ENCODE results near the gene SLC24A3.

Gene SLC24A3

DNA sequence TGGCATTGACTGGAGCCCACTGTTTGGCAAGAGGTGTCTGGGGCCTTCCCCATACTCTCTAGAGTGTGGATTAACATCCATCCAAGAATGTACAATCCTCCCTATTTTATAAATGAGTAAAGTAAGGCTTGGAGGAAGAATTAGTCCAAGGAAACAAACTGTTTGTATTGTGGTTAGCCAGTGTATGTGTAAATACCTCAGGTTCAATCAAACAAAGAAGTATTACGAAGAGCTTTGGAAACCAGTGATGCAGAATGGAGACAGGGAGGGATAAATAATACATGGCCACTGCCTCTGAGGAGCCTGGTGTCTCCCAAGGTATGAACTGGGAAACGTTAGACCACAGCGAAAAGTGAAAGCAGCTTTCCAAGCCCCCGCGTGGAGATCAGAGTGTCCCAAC lies 319.0 kb downstream of the SLC24A3 start:
- DNase-seq: no peak

DNA sequence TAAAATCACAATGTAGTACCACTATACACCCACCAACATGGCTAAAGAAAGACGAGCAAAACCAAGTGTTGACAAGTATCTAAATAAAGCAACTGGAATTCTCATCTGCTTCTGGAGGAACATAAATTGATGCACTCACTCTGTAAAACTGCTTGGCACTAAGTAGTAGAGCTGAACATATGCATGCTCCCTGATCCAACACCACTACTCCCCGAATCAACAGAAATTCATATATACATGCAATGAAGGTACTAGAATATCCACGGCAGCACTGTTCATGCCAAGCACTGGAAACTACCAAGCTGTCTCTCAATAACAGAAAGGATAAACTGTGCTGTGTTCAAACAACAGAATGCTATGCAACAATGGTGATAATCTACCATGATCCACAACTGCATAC lies 326.1 kb downstream of the SLC24A3 start:
- no peak for DNase-seq

DNA sequence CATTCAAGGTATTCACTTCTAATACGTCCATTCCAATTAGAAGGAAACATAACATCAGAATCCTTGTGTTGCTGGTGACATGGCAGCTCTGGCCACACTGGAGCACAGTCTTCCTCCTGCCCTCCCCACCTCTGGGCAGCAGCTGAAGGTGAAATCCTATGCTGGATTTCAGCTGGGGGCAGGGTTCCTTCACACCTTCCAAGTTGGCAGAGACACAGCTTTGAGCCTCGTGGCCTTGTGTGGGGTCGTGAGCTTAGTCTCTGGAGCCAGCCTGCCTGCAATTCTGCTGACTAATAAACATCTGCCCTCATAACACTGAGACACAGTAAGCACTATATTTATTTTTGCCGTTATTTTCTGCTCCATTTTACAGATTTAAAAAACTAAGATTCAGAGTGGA lies 326.7 kb downstream of the SLC24A3 start:
- DNase-seq: no peak

DNA sequence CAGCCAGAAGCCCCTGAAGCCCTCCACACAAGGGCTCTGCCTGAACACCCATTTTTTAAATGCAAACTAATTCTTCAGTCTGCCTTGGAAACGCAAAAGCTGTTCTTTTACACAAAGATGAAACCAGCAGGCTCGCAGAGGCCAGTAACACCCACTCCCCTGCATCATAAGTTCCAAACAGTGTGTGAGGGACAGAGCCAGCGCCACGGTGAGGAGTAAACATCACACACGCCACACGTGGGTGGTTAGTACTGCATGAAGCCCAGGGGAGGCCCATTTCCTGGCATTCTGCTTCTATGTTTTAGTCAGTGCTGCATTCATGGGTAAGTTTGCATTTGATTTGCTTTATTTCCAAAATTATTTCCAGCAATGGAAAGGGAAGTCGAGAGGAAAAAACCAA lies 327.9 kb downstream of the SLC24A3 start:
- DNase-seq: peak in 4 of 51 donors; percentile 5 to 68 (median 8)

DNA sequence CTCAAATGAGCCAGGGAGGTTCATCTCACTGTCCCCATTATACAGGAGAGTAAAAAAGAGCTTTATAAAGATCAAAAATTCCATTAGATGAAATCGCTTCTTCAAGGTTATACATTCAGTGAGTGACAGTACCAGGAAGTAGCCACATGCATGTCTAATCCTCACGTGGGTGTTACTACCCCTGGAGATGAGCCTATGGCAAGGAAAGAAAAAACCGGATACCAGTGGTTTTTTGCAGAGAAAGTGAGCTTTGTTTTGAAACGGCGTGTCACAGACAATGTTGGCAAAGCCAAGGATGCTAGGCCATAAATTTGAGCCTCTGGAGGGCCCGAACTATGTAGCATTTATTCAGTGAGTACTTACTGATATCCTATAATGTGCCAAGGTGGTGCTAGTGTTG lies 330.7 kb downstream of the SLC24A3 start:
- no peak for DNase-seq

DNA sequence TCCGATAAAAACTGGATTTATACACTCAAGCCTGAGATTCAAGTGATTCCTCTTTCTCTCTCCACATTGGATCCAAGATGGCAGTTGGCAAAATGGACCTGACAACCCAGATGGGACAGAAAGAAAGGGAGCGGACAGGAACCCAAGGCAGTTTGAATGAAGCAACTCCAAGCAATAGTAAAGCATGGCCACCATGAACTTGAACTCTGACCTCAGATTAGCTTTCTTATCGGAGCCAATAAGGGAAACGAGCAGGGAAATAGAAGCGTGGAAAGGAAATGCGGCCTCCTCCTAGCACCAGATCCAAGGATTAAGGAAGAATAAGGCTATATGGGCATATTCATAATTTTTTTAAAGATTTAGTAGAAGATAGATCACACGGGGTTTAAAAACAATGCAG lies 332.2 kb downstream of the SLC24A3 start:
- DNase-seq: no peak

DNA sequence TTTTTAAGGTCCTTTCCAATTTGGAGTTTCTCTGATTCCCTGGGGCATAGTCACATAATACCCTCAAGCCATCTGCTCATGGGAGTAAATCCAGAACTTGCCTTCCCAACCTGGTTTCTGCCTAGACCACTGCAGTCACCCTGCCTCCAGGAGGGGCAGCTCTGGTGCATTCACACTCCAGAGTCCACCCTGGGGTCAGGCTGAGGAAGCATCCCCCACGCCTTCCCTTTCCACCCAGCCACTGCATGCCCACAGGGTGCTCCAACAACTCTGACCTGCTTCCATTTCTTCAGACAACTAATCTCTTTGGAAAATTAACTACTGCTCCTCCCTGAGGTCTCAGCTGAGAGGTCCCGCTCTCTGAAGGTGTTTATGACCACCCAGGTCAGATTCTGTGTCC lies 334.2 kb downstream of the SLC24A3 start:
- no peak for DNase-seq

DNA sequence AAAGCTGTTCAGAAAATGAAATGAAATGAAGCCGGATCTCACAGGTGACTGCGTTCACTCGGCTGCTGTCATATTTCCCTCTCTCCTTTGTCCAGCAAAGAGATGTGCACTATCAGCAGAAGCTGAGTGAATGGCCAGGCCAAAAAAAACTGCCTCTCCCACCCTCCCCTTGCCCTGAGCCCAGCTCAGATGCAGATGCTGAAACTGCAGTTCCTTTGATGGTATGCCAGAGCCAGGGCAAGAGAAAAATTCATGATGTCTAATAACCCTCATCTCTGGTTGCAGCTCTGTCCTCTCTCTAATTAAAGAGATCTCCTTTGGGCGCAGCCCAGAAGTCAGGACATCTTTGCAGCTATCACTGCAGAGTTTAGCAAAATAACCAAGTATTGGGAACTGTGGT lies 335.1 kb downstream of the SLC24A3 start:
- no peak for DNase-seq

DNA sequence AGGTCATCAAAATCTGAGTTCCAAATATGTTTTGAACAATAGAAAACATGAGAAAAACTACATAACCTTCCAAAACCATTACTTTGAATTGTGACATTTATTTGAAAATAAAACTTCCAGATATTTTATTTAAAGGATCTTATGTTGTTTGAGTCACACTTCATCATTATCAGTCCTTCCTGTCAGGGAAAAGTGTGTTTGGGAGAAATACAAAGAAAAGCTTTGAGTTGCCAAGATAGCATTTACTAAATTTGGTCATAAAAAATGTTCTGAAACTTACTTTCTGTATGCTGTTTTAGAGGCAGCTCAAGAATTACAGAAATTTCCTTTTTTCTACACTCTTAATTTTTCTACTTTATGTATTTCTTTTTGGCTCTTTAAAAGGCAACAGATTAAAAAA lies 337.5 kb downstream of the SLC24A3 start:
- no peak for DNase-seq

DNA sequence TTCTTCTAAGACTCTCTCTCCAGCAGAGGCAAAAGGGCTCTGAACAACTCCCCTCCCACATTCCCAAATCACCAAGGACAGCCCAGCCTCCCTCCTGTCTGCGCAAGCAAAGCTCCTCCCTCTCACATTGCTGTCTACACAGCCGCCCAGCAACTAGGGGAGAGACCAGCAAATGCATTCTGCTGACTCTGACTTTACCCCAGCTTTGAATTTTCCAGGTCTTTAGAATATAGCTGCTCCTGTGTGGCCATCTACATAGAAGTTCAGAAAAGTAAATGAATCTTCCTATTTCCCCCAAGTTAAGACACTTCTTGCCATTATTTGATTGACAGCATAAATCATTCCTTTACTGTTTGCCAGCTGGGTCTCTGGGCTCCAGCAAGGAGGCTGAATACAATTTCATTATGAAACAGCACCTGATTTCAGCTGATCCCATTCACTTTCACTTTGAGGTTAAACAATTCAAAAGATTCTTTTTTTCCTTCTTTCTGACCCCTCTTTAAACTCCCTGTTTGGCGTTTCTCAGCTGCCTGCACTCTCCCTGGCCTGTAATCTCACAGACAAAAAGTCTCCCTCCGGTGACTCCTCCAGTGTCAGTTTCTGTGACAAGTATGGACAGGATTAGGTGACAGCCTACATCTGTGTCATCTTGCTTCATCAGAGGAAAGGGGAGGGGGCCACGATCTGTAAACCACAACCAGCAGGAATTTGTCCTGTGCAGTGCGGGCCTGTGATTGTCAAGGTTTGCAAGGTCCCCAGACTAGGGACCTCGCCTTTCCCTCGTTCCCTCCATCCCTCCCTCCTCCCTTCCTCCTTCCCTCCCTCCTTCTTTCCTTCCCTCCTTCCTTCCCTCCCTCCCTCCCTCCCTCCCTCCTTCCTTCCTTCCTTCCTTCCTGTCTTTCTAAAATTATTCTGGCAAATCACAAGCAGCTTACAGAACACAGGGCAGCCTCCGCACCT lies 340.1 kb downstream of the SLC24A3 start:
- peak in 5 of 51 donors; percentile 1 to 31 (median 8) for DNase-seq

DNA sequence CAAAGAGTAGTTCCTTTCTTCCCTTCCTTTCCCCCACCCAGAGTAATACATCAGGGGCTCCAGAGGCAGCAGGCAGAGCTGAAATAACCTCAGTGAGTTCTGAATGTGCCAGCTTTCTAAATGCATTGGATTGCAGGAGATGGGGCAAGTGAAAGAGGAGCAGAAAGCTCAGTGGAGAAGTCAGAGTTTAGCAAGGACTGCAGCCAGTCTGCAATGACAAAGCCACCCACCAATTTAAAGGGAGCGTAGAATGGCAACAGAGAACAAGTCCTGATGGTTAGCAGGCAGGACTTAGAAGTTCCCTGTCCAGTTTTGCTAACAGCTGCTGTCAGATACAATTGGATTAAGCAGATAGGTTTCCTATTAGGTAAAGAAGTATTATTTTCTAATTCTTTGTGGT lies 342.2 kb downstream of the SLC24A3 start:
- DNase-seq: no peak

DNA sequence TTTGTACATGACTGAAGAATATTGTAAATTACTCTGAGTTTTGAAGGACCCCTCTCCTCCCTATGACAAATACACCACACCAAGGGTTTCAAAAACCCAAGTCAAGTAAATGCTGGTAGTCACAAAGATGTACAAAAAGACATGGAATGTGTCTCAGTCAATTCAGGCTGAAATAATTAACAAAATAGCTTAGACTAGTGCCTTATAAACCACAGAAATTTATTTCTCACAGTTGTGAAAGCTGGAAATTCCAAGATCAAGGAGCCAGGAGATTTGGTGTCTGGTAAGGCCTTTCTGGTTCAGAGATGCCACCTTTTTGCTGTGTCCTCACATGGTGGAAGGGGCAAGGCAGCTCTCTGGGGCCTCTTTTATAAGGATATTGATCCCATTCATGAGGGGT lies 343.3 kb downstream of the SLC24A3 start:
- no peak for DNase-seq

DNA sequence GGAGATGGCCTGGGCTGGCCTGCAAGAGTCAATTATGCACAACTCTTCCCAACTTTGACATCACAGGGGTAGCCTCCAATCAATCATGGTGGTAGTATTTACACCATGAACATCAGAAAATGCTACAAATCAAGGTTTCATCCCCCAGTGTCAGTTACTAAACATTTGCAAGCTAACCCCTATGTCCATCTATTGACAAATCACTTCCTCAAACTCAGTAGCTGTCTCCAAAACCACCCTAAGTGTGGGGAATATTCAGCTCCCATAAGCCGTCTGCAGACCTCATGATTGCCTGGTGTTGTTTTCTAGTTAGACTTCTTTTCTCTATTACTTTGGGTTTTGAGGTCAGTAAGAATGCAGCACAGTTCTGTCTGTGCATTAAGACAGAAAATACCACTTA lies 344.8 kb downstream of the SLC24A3 start:
- DNase-seq: no peak

DNA sequence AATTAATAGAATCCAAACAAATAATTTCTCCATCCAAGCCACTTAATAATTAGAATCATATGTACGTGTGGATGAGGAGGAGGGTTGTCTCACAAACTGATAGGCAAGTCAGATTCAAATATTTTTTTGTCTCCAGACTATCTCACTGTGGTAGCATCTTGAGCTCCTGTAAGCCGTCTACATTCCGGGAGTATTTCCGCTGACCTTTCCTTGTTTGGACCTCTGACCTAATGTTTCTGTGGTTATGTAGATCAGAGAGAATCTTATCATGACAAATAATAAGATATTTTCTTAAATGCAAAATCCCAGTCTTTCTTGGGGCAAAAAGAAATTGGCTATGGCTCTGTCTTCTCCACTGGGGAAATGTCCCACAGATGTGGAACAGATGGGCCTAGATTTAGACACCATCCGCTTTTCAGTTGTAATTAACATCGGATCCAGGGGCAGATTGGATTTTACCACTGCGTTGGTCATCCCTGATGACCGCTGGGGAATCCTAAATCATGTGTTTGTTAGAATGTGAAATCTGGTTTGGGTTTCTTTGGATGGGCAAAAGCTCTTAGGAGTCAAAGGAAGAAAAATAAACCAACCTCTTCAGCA lies 348.5 kb downstream of the SLC24A3 start:
- DNase-seq: no peak

DNA sequence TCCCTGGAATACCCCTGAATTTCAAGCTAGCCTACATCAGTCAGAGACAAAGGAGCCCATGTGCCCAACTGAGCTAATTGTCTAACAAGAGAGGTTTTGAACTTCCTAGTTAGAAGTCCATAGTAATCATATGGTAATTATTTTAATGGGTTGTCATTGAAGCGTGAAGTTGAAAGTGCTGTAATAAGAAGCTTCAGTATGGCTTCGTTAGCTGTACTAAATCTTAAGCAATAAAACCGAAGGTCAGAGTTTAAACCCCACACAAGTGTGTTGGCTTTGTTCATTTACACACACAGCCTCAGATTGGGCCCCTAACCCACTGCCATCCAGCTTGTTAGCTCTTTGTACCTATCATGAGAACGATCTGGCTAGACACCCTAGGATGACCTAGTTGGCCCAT lies 350.0 kb downstream of the SLC24A3 start:
- no peak for DNase-seq

DNA sequence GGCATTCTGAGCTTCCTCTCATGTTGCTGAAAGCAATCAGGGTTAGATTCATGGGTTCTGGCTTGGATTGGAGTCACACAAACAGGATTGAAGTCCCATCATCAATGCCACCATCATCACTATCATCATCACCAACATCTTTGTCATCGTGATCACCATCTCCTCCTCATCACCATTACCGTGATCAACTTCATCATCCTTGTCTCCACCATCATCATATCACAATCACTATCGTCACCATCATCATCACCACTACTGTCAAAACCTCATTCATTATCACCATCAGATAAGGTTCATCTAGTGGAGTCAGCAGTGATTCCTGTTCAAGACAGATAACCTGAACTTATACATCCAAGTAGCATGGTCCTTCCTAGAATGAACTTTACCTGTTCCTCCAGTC lies 351.8 kb downstream of the SLC24A3 start:
- no peak for DNase-seq

DNA sequence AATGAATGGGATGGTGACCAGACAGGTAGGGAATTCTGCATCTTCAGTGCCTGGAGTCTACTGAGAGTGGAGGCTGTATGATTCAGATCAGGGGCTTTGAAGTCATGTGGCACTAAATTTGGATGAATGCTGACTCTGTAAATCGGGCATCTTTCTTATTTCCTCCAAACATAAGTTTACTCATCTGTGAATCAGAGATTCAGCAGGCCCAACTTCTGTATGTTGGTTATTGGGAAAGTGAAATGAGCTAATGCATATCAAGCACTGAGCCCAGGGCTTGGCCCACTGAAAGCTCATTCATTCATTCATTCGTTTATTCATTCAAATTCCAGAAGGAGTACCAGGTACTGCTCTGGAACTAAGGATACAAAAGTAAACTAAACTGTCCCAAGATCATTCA lies 353.3 kb downstream of the SLC24A3 start:
- no peak for DNase-seq

DNA sequence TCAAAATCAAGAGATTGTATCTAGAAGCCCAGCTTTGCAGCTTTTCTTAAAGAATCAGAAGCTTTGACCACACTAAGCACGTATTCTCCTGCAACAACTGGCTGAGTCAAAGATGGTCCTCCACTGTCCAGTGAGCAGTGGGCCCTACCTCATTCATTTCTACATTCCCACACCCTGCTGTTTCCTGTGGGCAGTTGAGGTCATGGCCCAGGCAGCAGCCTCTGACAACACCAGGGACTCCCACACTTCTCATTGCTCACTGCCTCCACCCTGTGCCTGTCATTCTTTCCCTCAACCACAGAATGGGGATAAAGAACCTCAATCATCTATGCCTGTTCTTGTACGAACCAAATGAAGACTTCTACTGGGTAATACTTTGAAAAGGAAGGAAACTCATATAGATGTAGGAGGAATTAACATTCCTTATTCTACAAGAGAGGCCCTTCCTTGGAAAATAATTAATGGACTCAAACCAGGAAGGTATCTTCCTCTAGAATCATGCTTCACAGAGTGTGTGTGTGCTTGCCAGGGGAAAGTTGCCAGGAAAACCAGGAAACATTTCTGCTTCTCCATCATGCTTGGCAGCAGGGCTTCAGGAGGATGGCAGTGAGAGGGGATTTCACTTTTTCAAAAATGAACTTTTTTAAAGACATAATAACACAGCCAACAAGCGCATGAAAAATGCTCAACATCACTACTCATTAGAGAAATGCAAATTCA lies 353.9 kb downstream of the SLC24A3 start:
- no peak for DNase-seq

DNA sequence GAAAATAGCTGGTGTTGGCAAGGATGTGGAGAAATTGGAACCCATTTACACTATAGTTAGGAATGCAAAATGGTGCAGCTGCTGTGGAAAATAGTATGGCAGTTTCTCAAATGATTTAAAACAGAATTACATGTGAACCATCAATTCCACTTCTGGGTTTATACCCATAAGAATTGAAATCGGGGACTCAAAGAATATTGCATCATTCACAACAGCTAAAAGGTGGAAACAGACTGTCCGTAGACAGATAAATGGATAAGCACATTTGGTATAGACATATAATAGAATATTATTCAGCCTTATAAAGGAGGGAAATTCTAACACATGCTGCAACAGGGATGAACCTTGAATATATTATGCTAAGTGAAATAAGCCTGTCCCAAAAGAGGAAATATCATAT lies 355.7 kb downstream of the SLC24A3 start:
- DNase-seq: no peak

DNA sequence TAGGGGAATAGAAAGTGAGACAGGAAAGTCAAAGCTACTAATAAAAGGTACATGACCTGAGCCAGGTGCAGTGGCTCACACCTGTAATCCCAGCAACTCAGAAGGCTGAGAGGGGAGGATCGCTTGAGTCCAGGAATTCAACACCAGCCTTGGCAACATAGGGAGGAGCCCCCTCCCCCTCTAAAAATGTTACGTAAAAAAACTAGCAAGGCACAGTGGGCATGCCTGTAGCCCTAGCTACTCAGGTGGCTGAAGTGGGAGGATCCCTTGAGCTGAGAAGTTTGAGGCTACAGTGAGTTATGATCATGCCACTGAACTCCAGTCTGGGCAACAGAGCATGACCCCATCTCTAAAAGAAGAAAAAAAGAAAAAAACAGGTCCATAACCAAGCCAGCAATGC lies 359.6 kb downstream of the SLC24A3 start:
- DNase-seq: no peak

DNA sequence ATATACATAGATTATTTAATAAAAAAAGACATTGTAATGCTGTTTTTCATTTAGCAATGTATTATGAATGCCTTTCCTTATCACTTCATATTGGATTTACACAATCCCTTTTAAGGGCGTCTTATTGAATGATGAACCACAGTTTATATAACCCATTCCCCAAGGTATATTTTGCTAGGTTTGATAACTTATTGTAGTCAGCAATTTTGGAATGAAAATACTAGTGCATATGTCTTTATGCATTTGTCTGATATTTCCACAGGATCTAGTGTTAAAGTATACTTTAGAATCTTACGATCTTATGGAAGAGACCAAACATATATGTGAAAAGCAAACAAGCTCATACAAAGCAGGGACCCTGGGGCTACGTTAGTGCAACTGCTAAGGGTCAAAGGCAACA lies 365.2 kb downstream of the SLC24A3 start:
- no peak for DNase-seq

DNA sequence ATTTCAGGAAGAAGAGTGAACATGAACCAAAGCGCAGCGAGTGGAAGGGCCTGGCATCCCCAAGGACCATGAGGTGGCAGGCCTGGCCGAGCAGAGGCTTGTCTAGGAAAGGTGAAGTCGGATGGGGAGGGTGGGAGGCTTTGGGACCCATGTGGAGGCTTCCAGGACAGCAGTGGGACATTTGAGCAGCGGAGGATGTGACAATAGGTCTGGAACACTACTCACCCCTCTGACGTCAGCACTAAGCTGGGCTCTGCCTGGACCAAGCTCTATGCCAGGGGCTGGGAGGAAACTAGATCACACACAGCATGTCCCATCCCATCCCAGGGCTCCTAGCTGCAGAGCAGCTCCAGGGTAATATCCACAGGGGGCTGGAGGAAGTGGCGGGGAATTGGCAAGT lies 370.3 kb downstream of the SLC24A3 start:
- DNase-seq: no peak

Measured in hypothalamus (tissue), 51 donors.